ENCODE measurements around the gene EVL.

- no peak for TF ChIP-seq CTCF (conservative IDR thresholded peaks at IDR 0.05; ENCODE audit: low read length)
- no peak for TF ChIP-seq EZH2phosphoT487 (IDR thresholded peaks at IDR 0.05; ENCODE audit: borderline replicate concordance)
Observed at GRCh38 chr14:100165831-100166440, 100.7 kb downstream of the EVL start.

Measured in Loucy (cell line).